HG03039 (cell line): Measurements from ENCODE around the gene NUTM2B.
"Not testable (repeated sequence)": the region's sequence is repeated elsewhere in the genome, so short reads cannot be mapped to it uniquely, and the experiment has no call there.

Source experiments
- ATAC-seq: cut with Tn5 transposase; IDR thresholded peaks from one replicate; pipeline ENCODE4 v1.9.1; 2021; ENCODE audit warnings: mild to moderate bottlenecking, moderate library complexity; ENCODE audit not compliant: unreplicated experiment

The NUTM2B gene, protein sequence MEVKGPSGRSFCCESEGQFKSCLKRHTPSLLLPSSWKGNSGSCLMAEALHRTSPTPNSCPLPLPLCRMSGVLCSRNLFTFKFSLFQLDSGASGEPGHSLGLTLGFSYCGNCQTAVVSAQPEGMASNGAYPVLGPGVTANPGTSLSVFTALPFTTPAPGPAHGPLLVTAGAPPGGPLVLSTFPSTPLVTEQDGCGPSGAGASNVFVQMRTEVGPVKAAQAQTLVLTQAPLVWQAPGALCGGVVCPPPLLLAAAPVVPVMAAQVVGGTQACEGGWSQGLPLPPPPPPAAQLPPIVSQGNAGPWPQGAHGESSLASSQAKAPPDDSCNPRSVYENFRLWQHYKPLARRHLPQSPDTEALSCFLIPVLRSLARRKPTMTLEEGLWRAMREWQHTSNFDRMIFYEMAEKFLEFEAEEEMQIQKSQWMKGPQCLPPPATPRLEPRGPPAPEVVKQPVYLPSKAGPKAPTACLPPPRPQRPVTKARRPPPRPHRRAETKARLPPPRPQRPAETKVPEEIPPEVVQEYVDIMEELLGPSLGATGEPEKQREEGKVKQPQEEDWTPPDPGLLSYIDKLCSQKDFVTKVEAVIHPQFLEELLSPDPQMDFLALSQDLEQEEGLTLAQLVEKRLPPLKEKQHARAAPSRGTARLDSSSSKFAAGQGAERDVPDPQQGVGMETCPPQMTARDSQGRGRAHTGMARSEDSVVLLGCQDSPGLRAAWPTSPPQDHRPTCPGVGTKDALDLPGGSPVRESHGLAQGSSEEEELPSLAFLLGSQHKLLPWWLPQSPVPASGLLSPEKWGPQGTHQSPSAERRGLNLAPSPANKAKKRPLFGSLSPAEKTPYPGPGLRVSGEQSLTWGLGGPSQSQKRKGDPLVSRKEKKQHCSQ

DNA sequence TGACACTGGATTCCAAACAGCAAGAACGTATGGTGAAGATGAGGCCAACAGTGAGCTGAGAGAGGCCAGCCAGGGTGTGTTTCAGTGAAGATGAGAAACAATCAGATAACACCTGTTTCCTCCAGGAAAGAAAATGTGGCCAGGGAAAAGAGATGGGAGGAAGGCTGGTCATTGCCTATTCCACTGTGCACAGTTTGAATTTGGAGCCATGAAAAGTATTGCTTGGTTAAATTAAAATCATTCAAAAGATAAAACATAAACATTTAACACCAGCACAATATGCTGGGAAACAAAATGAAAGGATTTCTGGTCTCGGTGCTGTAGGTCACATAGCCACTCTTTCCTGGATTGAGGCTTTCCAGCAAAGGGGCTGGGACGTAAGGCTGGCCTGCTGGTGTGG, at the start of gene NUTM2B:
NUTM2B (plus strand) TSS at position 301 of the 400 bp plus-strand sequence. CDS start 383 bp downstream, outside the sequence.
- ATAC-seq = not testable (repeated sequence)

DNA sequence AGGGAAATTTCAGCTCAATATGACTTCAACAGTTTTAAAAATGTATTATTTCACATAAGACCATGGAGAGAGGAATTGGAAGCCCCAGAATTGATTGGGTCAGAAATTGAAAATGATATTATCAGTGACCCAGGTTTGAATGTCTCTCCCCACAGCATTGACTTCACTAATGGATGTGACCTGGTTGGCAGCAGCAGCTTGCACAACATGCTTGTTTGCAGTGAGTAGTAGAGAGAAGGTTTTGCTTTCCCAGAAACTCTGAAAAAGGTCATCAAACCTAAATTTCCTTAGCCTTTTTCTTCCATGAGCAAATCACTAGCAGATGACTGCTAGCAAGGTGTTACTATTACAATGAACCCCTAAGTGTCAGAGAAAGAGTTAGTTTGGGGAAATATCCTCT, 39.7 kb upstream of the NUTM2B start:
- not testable (repeated sequence) for ATAC-seq

DNA sequence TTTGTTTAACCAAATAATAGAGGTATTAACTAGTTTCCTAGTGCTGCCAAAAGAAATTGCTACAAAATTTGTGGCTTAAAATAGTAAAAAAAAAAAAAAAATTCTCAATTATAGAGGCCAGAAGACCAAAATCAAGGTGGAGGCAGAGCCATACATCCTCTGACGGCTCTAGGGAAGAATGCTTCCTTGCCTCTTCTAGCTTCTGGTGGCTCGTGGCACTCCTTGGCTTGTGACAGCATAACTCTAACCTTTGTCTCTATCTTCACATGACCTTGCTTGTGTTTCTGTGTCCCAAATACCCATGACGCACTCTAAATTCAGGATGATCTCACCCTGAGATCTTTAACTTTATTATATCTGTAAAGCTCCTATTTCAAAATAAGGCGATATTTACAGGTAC, 38.3 kb upstream of the NUTM2B start:
- ATAC-seq = not testable (repeated sequence)

DNA sequence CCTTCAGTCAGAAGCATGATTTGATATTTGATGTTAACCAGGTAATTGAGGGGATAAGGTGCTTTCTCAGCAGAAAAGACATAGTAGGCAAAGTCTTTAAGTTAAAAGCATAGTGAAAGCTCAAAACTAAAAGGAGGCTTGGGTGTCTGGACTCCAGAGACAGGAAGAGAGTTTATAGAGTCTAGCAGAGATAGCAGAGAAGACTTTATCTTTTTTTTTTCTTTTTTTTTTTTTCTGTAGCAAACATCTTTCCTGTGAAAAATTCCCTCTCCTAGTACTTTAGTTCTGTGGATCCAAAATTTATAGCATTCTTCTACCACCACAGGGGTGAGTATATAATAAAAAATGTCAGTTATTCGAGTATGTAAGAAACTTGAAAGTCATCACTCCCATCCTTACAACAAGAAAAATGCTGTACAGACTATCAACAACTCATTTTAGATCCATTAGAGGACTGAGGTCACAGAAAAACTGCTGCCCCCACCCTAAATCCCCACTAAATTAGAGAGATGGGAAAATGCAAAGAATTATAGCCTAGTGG, 33.7 kb upstream of the NUTM2B start:
- ATAC-seq = not testable (repeated sequence)

DNA sequence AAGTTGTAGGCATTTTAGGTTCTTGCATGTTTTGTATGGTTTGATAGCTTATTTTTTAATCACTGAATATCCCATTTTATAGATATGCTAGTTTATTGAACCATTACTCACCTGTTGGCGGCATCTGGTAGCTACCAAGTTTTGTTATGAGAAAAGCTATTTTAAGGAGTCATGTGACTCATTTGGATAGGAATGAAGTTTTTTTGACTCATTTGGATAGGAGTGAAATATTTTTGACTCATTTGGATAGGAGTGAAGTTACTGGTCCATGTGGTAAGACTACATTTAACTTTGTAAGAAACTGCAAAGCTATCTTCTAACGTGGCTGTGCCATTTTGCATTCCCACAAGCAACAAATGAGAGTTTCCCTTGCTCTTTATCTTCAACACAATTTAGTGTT, 28.1 kb upstream of the NUTM2B start:
- ATAC-seq = not testable (repeated sequence)

DNA sequence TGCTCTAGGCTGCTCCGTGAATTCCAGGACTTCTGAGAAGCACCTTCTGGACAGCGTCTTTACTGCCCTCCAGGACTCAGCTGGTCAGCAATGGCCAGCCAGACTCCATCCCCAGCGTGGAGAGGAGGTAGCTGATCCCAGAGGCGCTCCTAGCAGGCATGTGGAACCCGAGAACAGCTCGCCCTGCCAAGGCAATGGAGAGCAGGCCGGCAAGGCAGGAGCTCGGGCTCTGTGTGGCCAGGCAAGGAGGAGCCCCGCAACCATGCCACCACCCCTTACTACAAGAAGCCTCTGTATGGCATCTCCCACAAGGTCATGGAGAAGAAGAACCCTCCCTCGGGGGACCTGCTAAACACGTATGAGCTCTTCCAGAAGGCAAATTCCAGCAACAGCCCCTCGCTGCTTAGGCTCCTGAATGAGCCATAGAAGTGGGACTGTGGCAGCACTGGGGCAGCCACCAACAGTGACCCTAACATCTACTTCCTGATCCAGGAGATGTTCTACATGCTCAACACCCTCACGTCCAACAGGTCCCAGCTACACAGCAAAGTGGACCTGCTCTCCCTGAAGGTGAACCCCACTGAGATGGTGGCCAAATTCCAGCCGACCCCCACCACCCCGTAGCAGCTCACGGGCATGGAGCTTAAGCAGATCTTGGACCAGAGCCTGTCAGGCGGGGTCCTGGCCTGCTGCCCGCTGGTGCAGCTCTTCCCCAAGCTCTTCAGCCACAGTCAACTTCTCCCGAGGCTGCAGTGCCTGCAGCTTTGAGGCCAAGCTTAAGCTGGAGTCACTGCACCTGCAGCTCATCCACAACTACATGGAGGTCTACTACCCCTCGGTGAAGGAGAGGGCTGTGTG, 19.8 kb upstream of the NUTM2B start:
- ATAC-seq = not testable (repeated sequence)

DNA sequence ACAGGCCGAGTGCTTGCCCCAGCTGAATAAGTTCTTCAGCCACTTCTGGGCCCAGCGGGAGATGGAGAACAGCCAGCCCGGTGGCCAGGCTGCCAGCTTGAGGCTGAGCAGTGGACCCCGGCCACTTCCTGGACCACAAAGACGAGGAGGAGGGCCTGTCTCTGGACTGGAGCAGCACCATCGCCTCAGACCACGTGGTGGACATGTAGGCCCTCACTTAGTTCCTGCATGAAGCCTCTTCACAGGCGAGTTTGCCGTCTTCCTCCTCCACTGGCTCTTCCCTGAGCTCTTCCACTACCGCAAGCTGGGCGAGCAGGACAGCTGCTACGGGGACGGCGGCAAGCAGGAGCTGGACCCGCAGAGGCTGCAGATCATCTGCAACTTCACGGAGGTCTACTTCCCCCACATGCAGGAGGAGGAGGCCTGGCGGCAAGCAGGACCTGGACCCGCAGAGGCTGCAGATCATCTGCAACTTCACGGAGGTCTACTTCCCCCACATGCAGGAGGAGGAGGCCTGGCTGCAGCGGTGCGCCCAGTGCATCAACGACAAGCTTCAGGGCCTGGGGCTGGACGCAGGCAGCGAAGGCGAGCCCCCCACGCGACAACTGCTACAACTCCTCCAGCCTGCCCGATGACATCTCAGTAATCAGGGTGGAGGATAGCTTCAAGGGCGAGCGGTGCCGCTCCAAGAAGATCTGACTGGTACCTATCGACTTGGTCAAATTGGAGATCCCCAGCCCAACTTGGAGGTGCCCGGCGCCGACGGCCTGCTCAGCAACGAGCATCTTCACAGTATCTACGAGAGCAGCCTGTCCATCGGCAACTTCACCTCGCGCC, 18.9 kb upstream of the NUTM2B start:
- not testable (repeated sequence) for ATAC-seq

DNA sequence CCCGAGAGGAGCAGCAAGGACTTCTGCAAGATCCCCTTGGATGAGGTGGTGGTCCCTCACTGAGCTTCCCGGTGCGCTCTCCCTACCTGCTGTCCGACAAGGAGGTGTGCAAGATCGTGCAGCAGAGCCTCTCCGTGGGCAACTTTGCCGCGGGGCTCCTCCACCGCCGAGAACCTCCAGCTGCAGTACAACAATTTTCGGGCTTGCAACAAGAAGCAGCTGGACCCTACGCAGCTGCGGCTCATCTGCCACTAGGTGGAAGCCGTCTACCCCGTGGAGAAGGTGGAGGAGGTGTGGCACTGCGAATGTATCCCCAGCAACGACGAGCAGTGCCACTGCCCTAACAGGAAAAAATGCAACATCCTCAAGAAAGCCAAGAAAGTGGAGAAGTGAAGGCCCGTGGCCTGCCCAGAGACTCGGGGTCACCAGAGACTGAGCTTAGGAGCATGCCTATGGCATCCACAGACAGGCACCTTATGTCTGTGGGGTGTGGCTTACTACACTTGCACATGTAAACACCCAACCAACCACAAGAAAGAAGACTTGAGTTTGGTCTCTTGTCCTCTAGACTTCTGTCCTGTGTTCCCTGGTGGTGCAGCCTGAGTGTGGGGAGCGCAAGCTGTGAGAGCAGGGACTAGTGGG, 17.9 kb upstream of the NUTM2B start:
- ATAC-seq = not testable (repeated sequence)

DNA sequence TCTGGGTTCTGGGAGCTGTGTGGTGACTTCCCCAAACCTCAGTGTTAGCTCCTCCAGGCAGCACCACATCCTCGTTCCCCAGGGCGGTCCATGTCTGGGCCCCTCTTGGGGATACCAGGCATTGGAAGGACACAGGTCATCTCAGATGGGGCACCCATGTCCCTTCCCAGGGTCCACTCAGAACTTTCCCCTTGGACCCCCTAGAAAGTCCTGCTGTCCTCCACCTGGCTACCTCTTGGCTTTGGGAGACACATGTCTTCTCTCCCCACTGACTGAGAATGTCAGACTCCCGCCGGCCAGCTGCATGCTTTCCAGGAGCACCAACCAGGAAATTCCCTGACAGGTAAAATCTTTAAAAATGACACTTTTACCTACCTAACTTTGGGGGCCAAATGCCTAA, 16.4 kb upstream of the NUTM2B start:
- ATAC-seq = not testable (repeated sequence)

DNA sequence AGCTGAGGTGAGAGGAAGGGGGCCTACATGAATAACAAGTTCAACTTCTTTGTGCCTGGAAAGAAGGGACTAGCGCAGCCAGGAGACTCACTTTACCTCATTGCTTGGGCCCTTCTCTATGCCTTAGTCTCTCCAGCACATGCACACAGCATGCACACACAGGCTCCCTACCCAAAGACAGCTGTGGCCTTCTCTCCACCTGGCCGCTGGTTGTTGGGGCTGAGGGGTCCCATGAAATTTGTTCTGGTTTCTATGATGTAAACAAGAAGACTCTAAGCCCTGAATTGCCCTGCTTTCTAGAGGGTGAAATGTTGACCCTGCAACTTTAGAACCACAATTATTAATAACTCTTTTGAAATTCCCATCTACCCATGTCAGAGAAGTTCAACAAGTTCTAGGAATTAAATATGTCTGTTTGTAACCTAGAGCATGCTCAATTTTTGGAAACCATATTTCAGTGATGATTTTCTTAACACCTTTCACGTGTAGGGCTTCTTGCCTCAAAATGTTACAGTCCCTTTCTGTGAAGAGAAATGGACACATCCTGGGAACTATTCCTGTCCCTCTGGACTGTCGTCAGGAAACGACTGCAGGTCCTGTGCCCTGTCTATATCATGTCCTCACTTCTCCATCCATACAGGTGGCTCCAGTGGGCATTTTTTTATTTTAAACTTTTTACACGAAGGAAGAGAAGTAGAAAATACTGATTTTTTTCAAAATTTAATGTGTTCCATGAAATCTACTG, 15.4 kb upstream of the NUTM2B start:
- not testable (repeated sequence) for ATAC-seq

DNA sequence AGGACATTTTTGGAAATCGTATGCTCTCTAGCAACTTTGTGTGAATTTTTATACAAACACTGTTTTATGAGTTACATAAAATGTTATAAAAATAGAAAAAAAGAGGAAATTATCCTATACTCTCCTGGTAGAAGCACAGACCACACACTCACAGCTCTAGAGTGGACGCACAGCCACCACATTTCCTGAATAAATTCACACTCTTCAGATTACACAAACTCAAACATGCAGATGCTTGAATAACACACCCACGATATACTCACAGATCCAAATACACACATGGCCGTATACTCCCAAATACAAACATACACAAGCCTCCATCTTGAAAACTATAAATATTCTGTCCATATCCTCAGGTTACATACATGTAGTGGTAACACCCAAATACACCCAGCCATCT, 14.2 kb upstream of the NUTM2B start:
- not testable (repeated sequence) for ATAC-seq

DNA sequence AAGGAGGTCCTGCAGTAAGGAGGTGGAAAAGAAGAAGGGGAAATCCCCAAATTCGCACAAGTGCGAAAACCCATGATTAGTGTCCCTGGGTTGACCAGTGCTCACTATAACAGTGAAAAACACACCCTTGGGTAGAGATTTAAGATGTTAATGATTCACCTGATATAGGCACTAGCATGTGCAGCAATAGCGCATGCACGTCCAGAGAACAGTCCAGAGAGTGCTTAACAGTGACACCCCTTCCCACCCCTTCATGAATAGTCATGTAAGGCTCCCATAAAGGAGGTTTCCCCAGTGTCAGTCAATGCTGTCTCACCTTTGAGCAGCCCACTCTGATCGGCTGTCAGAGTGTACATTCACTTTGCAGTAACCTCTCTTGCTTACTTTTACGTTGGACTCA, 6.4 kb upstream of the NUTM2B start:
- ATAC-seq = not testable (repeated sequence)

DNA sequence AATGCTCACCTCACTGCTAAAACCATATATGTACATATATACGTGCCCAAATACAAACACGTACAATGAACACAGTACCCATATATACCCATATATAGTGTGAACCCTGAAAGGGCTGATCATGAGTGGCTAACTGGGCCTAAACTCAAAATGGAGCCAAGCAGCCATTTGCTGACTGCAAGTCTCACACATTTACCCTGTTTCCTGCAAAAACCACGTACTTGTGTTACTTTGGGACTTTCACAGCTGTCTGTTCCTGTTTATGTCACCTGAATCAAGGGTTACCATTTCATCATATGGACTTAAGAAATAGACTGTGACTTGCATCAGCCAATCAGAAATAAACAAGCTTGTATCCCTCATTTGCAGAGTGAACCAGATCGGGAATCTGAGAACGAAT, 5.9 kb upstream of the NUTM2B start:
- not testable (repeated sequence) for ATAC-seq

DNA sequence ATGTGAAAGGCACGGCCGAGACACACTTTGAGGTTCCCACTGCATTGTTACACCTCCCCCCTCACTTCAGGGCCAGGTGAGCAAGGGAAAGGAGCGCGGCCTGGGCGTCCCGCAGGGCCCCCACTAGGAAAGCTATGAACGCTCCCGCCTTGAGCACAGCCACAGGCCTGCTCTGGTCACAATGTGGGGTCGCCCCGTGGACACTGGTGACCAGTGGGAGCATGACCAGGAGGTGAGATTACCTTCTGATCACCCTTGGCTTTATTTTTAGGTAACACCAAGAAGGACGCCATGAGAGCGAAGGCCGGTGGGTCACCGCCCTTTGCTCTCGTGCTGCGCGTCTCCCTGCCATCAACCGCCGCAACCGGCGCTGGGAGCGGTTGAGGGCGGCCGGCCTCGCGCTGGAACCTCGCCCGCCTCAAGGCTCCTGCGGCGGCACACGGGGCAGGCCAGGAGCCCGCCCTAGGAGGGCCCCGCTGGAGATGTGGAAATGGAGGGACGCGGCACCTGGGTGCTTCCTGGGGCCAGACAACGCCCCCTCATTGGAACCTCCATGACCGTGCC, 2.6 kb upstream of the NUTM2B start:
- not testable (repeated sequence) for ATAC-seq

DNA sequence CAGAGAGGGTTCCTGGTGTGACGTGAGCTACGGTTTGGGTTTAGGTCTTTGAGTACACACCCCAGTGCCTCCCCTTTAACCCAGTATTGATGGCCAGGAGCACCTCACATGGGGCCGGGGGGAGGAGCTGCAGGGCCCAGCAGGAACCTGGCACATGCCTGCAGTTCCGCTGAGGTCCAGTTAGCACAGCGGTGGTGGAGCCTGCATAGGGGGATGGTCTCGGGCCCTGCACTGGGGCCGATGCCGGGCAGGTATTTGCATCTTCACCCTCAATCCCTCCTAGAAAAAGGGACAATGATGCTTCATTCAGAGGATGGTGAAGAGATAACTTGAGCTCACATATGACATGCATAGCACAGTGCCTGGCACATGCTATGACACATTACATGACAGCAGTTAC, 4.0 kb downstream of the NUTM2B start:
- not testable (repeated sequence) for ATAC-seq

DNA sequence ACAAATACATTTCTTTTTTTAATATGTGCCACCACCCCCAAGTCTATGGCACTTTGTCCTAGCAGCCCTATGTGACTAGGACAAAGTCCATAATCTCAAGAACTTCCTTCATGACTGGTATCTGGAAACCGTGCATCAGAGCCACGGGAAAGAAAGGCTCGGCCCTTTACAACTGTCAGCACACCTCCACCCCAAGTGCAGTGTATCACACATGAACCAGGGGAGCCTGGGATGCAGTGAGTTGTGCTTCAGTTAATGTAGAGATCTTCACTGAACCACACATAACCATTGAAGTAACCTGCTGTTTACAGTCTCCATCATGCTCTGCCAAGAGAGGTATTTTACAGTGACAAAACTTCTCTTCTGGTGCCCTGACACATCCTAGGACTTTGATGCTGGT, 11.9 kb downstream of the NUTM2B start:
- ATAC-seq = not testable (repeated sequence)

DNA sequence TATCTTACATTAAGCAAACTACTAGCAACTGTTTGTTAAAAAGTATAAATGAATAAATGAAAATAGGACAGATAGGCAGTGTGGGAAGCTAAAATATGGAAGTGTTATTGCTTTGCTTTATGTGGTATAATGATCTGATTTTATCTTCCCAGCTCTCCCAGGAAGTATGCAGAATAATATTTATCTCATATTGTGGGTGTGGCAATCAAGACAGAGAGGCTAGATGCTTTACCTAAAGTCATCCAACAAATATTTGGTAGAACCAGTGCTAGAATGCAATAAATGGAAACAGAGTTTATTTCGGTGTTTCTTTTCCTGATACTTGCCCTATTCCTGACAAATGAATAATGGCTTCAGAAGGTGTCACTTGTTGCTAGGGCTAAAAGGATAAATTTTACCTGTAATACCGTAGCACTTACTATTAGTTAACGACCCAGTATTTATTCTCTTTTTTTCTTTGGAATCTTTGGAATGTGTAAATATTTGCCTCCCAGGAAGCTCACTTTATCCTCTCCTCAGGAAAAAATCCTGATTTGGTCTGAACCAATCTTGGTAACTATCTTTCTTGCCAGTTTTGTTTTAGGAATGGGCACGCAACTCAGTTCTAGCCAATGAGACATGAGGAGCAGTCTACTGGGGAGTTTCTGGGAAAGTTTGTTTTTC, 14.0 kb downstream of the NUTM2B start:
- not testable (repeated sequence) for ATAC-seq
